Measurements from ENCODE around the gene ZNF408.

ZNF408 gene

GRCh38 chr11:46723359-46723680 lies 22.5 kb downstream of the ZNF408 start:
- DNase-seq (ENCODE audit: extremely low read depth, low read depth), result no peak
- no peak for TF ChIP-seq CTCF (IDR thresholded peaks at IDR 0.05; ENCODE audit: low read depth, low read length)

GRCh38 chr11:46724088-46724487 lies 23.3 kb downstream of the ZNF408 start:
- no peak for DNase-seq (ENCODE audit: extremely low read depth, low read depth)
- no peak for TF ChIP-seq CTCF (IDR thresholded peaks at IDR 0.05; ENCODE audit: low read depth, low read length)

GRCh38 chr11:46725338-46726205 lies 24.7 kb downstream of the ZNF408 start:
- DNase-seq (ENCODE audit: extremely low read depth, low read depth), result no peak
- TF ChIP-seq CTCF (IDR thresholded peaks at IDR 0.05; ENCODE audit: low read depth, low read length), result no peak

- DNase-seq (ENCODE audit: extremely low read depth, low read depth), result no peak
- no peak for TF ChIP-seq CTCF (IDR thresholded peaks at IDR 0.05; ENCODE audit: low read depth, low read length)
These were observed 25.5 kb downstream of the ZNF408 start for GRCh38 chr11:46726206-46726862.

- no peak for DNase-seq (ENCODE audit: extremely low read depth, low read depth)
- TF ChIP-seq CTCF (IDR thresholded peaks at IDR 0.05; ENCODE audit: low read depth, low read length), result no peak
These were observed 27.3 kb downstream of the ZNF408 start for GRCh38 chr11:46727952-46728658.

- DNase-seq (ENCODE audit: extremely low read depth, low read depth), result no peak
- no peak for TF ChIP-seq CTCF (IDR thresholded peaks at IDR 0.05; ENCODE audit: low read depth, low read length)
These were observed 27.8 kb downstream of the ZNF408 start for GRCh38 chr11:46728659-46729040.

All from AG09319 (cell line).